Effector CD8-positive, alpha-beta T cell (primary cell): ENCODE data around the gene PHF2.

Experiments
- DNase-seq: peaks from one replicate; lab custom pipeline; 2025; lab: John Stamatoyannopoulos, UW

PHF2 gene

DNA sequence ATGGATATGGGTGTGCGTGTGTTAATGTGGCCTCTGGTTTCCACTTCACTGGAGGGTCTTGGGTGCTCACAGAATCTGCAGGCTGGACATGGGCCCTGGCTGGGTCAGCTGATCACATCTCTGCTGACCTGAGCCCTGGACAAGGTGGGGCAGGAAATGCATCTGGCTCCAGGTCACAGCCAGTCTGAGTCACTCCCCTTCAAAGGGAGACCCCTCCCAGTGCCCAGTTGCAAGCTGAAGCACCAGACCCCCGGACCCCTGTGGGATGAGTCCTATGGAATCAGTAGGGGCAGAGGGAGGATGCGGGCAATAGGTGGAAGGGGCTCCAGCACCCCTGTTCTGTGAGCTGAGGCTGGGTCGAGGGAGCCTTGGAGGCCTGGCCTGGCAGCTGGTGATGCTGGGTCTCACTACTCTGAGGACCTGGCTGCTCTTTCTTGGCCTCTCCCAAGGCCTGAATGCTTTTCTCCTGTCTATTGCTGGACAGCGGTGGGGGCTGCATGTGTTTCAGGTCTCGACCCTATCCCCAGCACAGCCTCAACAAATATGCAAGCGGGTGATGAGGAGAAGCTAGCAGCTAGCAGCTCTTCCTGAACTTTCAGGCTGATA, 54.5 kb downstream of the PHF2 start:
- no peak for DNase-seq

- DNase-seq: no peak
Observed at GRCh38 chr9:93633492-93634221, 57.3 kb downstream of the PHF2 start.

DNA sequence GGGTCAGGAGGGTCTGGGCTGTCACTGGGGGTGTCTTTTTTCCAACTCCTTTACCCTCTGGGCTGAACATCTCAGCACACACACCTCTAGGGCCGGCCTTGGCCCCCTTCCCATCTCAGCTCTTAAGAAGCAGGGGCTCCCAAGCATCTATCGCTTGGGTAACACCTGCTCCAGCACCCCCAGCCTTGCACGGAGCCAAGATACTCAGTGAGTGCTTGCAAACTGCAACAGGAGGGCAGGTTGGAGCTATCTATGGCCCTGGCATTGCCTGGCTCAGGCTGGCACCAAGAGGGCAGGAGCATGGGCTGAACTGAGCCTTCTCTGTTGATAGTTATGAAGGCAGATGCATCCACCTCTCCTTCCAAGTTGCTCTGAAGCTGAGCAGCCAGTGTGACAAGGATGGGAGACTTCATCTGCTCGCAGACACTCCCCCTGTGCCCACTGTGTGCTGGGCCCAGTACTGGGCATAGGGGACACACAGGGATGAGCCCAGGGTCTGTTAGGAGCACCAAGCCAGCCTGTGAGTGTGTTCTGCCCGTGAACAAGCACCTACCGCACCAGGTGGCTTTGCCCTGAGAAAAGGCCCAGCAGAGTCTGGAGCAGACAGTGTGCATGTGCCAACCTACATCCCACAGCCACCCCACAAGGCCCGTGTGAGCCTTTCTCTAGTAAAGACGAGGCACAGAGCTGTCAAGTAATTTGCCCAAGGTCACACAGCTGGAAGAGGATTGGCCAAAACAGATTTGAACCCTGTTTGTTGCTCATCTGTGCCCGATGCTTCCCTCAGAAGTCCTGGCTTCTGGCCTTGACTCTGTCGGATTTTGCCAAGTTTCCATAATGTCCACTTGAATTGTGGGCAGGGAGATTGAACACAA, 58.2 kb downstream of the PHF2 start:
- no peak for DNase-seq

GRCh38 chr9:93635186-93636107, 59.1 kb downstream of the PHF2 start:
- no peak for DNase-seq

- no peak for DNase-seq
Observed at GRCh38 chr9:93636172-93636661, 59.8 kb downstream of the PHF2 start.

DNA sequence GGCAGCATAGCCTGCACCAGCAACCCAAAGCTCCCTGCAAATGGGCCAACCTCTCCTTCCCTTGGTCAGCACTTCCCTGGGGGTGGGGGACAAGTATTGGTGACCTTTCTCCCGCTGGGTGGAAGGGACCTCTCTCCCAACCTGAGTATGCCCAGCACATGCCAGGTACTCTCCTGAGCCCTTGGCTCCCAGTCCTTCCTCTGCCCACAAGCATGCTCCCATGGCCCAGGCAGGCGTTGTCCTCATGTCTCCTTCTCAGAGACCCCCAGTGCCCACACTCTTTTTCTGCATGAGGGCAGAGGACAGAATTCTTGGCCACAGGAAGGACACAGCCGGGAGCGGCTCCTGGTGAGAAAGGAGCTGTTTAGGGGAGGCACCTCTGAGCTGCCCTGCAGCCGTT, 60.3 kb downstream of the PHF2 start:
- DNase-seq: no peak

- DNase-seq: no peak
Observed at GRCh38 chr9:93637886-93638285, 61.5 kb downstream of the PHF2 start.

GRCh38 chr9:93640027-93640426, 63.6 kb downstream of the PHF2 start:
- no peak for DNase-seq

GRCh38 chr9:93642961-93643360, 66.6 kb downstream of the PHF2 start:
- DNase-seq: no peak

DNA sequence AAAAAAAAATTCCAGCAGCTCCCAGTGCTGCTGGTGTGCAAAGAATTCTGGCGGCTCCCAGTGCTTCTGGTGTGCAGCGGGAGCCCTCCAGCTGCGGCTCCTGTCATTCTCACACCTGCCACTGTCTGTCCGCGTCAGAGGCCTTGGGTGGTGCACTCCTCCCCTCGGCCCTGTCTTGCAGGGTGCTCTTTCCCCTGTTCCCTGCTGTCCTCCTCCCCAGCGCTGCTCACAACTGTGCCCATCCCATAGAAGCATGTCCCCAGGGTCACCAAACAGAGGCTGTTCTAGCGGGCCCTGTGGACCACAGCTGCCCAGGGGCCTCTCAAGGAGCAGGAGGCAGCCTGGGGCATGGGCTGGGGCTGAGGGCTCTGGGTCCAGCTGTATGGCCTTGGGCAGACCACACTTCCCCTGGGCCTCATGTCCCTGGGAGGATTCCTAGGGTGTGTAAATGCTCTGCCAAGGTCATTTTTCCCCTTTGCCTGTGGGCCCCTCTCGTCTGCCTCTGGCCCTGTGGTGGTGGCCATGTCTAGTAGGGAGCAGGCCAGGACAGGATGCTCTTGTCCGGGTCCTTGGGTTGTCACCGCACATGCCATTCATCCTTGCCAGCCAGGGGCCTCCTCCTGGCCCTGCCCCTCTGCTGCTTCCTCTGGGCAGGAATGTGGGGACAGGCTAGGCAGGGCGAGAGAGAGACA, 68.2 kb downstream of the PHF2 start:
- DNase-seq: no peak

DNA sequence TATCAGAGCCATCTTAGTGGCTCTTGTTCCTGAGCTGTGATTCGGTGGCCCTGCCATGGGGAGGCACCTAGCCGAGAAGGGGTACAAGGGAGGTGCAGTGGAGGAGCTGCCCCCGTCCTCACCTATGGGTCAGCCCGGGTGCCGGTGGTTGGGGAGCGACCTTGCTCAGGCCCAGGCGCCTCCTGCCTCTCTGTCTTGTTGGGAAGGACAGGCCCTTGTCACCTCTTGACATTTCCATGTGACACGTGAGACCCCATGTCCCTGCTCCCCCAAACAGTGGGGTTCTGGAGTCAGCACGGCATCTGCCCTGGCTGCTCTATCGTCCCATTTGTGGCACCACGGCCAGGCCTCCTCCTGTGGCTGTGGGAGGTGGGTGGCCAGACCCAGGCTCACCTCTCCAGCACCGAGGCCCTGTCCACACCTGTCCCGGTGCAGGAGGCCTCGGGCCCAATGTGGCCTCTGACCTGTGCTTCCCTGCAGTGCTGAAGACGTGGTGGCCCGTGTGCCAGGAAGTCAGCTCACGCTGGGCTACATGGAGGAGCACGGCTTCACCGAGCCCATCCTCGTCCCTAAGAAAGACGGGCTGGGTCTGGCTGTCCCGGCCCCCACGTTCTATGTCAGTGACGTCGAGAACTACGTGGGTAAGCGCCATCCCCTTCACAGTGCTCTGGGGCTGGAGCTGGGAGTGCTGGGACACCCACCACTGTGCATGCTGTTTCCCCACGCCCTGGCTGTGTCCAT, 68.9 kb downstream of the PHF2 start:
- DNase-seq: no peak

DNA sequence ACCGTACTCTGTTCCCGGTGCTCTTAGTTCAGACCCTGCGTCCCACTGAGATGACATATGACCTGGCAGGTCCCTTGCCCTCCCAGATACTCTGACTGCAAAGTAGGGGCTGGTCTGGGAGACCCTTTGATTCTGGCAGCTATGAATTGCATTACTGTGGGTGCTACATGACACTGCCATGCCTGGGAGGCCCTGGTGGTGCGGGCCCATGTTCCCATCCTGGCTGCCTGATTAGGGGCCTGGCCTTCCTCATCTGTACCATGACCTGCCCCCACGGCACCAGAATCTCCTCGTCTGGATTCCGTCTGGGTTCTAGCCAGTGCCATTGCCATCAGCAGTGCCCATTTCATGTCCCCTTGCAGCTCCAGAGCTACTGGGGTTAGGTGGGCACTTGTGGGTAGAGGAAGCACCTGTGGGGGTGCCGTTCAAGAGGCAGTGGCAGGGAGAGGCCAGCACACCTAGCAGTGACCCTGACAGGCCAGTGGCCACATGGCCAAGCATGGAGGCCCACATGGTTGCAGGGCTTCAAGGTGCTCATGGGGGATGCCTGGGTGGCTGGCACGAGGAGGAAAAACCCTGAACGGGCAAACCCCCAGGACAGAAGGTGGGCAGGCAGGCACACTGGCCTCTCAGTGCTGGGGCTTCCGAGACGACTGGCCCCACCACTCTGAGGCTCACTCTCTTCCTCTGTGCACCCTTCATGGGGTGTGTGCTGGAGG, 69.7 kb downstream of the PHF2 start:
- DNase-seq: no peak

DNA sequence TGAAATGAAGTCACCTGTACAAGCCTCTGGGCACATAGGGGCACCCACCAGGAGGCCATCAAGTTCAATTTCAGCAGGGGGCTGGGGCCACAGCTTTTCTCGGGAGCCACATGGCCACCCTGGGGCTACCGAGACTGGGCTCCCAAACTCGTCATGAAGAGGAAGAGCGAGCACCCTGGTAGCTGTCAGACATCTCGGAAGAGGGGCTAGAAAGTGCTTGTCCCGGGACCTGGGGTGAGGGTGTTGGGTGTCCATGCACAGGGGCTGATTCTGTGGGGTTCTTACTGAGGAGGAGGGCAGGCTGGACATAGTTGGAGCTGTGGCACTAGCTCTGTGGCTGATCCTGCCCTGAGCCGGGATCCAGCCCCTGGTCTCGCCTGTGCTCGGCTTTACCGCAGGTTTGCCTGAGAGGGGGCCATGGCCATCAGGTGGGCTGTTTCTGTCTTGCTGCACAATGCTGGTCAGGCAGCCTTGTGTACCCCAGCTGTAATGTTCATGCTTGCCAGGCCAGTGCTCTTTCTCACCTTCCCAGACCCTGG, 70.3 kb downstream of the PHF2 start:
- DNase-seq: no peak

DNA sequence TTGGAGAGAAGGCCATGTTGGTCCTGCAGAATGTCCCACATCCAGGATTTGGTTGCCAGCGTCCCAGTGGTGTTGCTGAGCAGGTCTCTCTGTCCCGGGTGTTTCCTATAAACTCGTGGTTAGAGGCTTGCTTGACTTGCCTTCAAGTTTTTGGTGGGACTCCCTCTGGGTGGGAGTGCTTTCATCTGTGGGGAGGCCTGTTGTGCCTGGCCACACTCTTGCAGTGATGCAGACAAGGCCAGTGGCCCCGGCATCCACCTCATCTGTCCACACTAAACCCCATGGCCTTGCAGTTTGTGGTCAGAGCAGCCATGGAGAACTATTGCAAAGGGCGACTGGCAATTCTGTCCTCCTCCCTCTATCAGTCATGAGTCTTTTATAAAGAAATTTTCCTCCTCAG, 71.8 kb downstream of the PHF2 start:
- no peak for DNase-seq

GRCh38 chr9:93648836-93649235, 72.5 kb downstream of the PHF2 start:
- DNase-seq: no peak

DNA sequence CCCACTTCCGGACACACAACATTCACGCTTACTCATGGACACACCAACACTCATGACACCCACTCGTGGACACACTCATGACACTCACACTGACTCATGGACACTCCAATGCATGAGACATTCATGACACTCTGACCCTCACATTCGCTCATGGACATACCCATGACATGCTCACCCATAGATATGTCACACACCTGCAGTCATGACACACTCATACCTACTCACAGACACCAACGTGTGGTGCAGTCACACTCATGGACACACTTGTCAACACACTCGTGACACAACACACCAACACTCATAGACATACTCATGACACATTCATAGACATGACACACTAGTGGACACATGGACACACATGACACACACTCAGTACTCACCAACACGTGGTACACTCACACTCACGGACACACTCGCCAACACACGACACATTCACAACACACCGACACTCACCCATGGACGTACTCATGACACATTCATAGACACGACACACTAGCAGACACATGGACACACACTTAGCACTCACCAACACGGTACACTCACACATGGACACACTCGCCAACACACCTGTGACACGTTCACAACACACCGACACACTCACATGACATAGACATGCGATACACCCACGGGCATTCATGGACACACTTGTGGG, 73.4 kb downstream of the PHF2 start:
- no peak for DNase-seq

DNA sequence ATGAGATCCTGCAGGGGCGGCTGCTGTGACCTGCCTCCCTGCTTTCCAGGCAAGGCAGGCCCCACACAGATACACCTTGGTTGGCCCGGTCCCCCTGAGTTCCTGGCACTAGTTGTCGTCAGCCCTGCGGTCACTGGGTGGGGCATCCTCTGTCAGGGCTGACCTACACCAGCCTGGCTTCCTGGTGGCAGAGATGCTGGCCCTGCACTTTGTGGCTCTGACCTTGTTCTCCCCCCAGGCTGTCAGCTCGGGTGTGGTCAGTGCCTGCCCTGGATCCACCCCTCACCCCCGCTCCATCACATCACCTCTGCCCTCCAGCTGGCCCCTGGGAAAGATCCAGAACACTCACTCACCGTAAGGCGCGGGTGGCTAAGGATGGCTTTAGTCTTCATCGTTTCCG, 74.1 kb downstream of the PHF2 start:
- no peak for DNase-seq

DNA sequence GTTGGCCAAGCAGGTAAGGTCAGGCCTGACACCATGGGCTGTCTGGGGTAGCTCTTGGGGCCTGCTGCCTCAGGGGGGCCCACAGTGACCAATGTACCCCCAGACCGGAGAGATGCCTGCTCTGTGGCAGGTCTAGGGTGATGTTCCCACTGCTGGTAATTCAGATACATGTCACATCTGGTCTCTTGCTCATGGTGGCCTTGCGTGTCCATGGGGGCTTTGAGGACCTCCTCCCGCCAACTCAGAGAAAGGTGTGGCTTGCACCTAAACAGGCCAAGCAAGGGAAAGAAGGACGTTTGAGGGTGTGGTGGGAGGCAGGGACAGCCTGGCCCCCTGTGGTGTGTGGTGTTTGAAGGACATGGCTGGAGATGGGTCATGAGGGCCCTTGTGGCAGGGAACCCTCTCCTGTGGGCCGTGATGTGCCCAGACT, 75.2 kb downstream of the PHF2 start:
- DNase-seq: no peak
